Thyroid gland (tissue), 4 donors: ENCODE results near the gene RAX. TPM values are rescaled to one million over a fixed set of nuclear protein-coding genes. Genes with fewer than 3 reads are reported as not detected.

Source experiments
- DNase-seq, 2 donors: peaks; one replicate each; pipeline ENCODE4 v3.0.0-alpha.2; 2019
- H3K27ac ChIP-seq, 3 donors: fragments of 200-600 bp; sonication (generic); 1 replicate in 2 of 3; 2 replicates in 1 of 3; pipeline ENCODE4 v1.5.1; 2016 to 2019; ENCODE audit warnings: mild to moderate bottlenecking in 1 of 3, moderate library complexity in 1 of 3
- H3K27me3 ChIP-seq: fragments of 200-600 bp; sonication (generic); one replicate; pipeline ENCODE4 v1.5.1; 2019
- H3K36me3 ChIP-seq, 2 donors: fragments of 200-600 bp; sonication (generic); one replicate each; pipeline ENCODE4 v1.5.1; 2016 to 2019
- H3K4me1 ChIP-seq, 2 donors: fragments of 200-600 bp; sonication (generic); one replicate each; pipeline ENCODE4 v1.5.1; 2017 to 2019
- H3K4me3 ChIP-seq, 3 donors: fragments of 200-600 bp; sonication (generic); replicated peaks in 1 of 3; 1 replicate in 2 of 3; 2 replicates in 1 of 3; pipeline ENCODE4 v1.5.1; 2016; ENCODE audit warnings: mild to moderate bottlenecking in 1 of 3
- H3K9me3 ChIP-seq: fragments of 200-600 bp; sonication (generic); one replicate; pipeline ENCODE4 v1.5.1; 2017
- CTCF ChIP-seq, 6 experiments: fragments of 200-600 bp in 3 of 6; fragments of 450-650 bp in 3 of 6; sonication (generic) in 3 of 6; IDR thresholded peaks; one replicate each; pipeline ENCODE4 v1.5.1; 2016 to 2019; ENCODE audit warnings: antibody characterized with exemption in 6 of 6, mild to moderate bottlenecking in 2 of 6, inconsistent platforms in 1 of 6, moderate library complexity in 1 of 6
- POLR2A ChIP-seq, 2 donors: fragments of 450-650 bp; IDR thresholded peaks; one replicate each; pipeline ENCODE4 v1.6.1; 2017; ENCODE audit warnings: antibody characterized with exemption in 2 of 2, mild to moderate bottlenecking in 2 of 2, moderate library complexity in 1 of 2
- WGBS, 2 donors: methylation state at CpG; one replicate each; pipeline ENCODE4 v1.1.5; 2017; 5-methylcytosine and 5-hydroxymethylcytosine counted together
- intact Hi-C: fragments of 100-400 bp; cut with DNase I; formaldehyde crosslinking; loops from one replicate; pipeline ENCODE4 v1.15.1; 2023
- total RNA-seq, 4 donors: library from RNA; depleted of rRNA; stranded (reverse); fragments of >200 nt; gene quantifications; one replicate each; pipeline ENCODE4 v1.2.3, GENCODE V29; 2016

RAX gene
- total RNA-seq, 4 donors from 2014 or later, result not detected

- DNase-seq, result no peak
- no peaks in the 10 kb centered on the region for H3K4me1 ChIP-seq
- intact Hi-C loops, result no loop called here
- TF ChIP-seq POLR2A (IDR thresholded peaks at IDR 0.05) (no peak), CTCF (IDR thresholded peaks at IDR 0.05) (no peak)
- H3K27me3 ChIP-seq, result no peaks in the 10 kb centered on the region
- H3K36me3 ChIP-seq, result no peaks in the 10 kb centered on the region
- H3K4me3 ChIP-seq, result no peak overlapping the region
- WGBS, 2 donors, result 82 to 88% methylated on average over 6 of the region's 6 CpGs
- no peak overlapping the region for H3K27ac ChIP-seq
- H3K9me3 ChIP-seq, result no peaks in the 10 kb centered on the region
Observed at GRCh38 chr18:59233017-59233410, 40.2 kb downstream of the RAX start.

- no peak for DNase-seq
- no peak overlapping the region for H3K4me3 ChIP-seq
- H3K27me3 ChIP-seq, result no peaks in the 10 kb centered on the region
- TF ChIP-seq CTCF (IDR thresholded peaks at IDR 0.05), result no peak
- no peak for TF ChIP-seq POLR2A (IDR thresholded peaks at IDR 0.05)
- intact Hi-C loops, result no loop called here
- H3K27ac ChIP-seq, result no peak overlapping the region
- H3K4me1 ChIP-seq, result no peaks in the 10 kb centered on the region
- 82 to 84% methylated on average over 5 of the region's 5 CpGs for WGBS, 2 donors
- no peaks in the 10 kb centered on the region for H3K9me3 ChIP-seq
- no peaks in the 10 kb centered on the region for H3K36me3 ChIP-seq
Observed at GRCh38 chr18:59232309-59233016, 40.8 kb downstream of the RAX start.

GRCh38 chr18:59231877-59232276 lies 41.4 kb downstream of the RAX start:
- Histone ChIP-seq H3K9me3 (no peaks in the 10 kb centered on the region), H3K27ac (no peak overlapping the region), H3K4me1 (no peaks in the 10 kb centered on the region), H3K36me3 (no peaks in the 10 kb centered on the region), H3K4me3 (no peak overlapping the region), H3K27me3 (no peaks in the 10 kb centered on the region)
- no peak for DNase-seq
- intact Hi-C loops, result no loop called here
- TF ChIP-seq CTCF (IDR thresholded peaks at IDR 0.05) (no peak), POLR2A (IDR thresholded peaks at IDR 0.05) (no peak)
- WGBS, 2 donors, result 74 to 96% methylated on average over 2 of the region's 2 CpGs

GRCh38 chr18:59231114-59231513 lies 42.1 kb downstream of the RAX start:
- Histone ChIP-seq H3K9me3 (no peaks in the 10 kb centered on the region), H3K4me1 (no peaks in the 10 kb centered on the region), H3K27ac (no peak overlapping the region), H3K36me3 (no peaks in the 10 kb centered on the region), H3K27me3 (no peaks in the 10 kb centered on the region), H3K4me3 (no peak overlapping the region)
- TF ChIP-seq POLR2A (IDR thresholded peaks at IDR 0.05) (no peak), CTCF (IDR thresholded peaks at IDR 0.05) (no peak)
- intact Hi-C loops, result no loop called here
- DNase-seq, result no peak
- whole genome bisulfite sequencing, 2 donors, result 80 to 81% methylated on average over 5 of the region's 5 CpGs

GRCh38 chr18:59229701-59230443 lies 43.4 kb downstream of the RAX start:
- H3K9me3 ChIP-seq, result no peaks in the 10 kb centered on the region
- H3K36me3 ChIP-seq, result no peaks in the 10 kb centered on the region
- H3K4me1 ChIP-seq, result no peaks in the 10 kb centered on the region
- TF ChIP-seq CTCF (IDR thresholded peaks at IDR 0.05) (no peak), POLR2A (IDR thresholded peaks at IDR 0.05) (no peak)
- 71 to 78% methylated on average over 6 of the region's 6 CpGs for WGBS, 2 donors
- H3K4me3 ChIP-seq, result no peak overlapping the region
- intact Hi-C loops, result no loop called here
- no peaks in the 10 kb centered on the region for H3K27me3 ChIP-seq
- H3K27ac ChIP-seq, result no peak overlapping the region
- DNase-seq, result no peak
